ENCODE data around the gene DNAJB8. TPM values are rescaled to one million over a fixed set of nuclear protein-coding genes. Genes with fewer than 3 reads are reported as not detected.

The DNAJB8 gene
- total and polyA plus RNA-seq, 4 donors = not detected

- H3K36me3 ChIP-seq (ENCODE audit: control insufficient read depth, insufficient read depth, low read length) = no peaks in the 10 kb centered on the region
- H3K4me3 ChIP-seq (ENCODE audit: low read depth, low read length) = no peak overlapping the region
- peaks cover 14% of the 10 kb centered on the region for H3K4me1 ChIP-seq (ENCODE audit: control insufficient read depth, insufficient read depth, low read length)
- no peak overlapping the region for H3K27ac ChIP-seq (ENCODE audit: low read depth, low read length)
- no peaks in the 10 kb centered on the region for H3K9me3 ChIP-seq (ENCODE audit: control insufficient read depth, insufficient read depth, low read length)
- 86% methylated on average over 18 of the region's 21 CpGs for WGBS (ENCODE audit: insufficient coverage)
- H3K27me3 ChIP-seq (ENCODE audit: control insufficient read depth, insufficient read depth, low read length) = peaks cover 2% of the 10 kb centered on the region
- DNase-seq (ENCODE audit: low read depth in 4 of 6, low spot score in 6 of 6) = no peak
Measured at GRCh38 chr3:128453501-128454309, 13.0 kb downstream of the DNAJB8 start.

DNA sequence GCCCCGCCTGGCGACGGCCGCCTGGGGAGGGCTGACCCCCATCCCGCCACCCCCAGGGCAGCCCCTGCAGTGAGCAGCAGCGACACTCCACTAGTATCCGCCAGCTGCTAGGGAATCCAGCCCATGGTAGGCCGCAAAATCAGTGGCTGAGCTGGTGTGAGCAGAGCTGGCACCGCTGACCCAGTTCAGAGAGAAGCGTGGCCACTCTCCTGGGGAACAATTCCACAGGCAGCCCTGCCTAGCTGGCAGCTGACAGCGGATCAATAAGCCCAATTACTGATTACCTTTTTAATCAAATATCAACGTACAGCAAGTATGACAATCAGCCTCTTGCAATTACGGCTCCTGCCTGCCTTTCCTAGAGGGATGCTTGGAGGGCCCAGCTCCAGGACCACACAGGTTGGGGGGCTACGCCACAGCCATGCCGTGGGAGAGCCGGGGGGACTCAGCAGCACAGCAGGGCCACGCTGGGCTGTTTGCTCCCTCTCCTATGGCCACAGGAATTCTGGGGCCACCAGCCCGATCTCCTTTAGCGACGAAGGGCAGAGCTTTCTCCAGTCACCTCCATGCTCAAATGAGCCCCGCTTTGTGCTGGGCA lies 13.9 kb downstream of the DNAJB8 start:
- Histone ChIP-seq H3K4me1 (ENCODE audit: control insufficient read depth, insufficient read depth, low read length) (peaks cover 9% of the 10 kb centered on the region), H3K27ac (ENCODE audit: low read depth, low read length) (no peak overlapping the region), H3K27me3 (ENCODE audit: control insufficient read depth, insufficient read depth, low read length) (peaks cover 2% of the 10 kb centered on the region), H3K4me3 (ENCODE audit: low read depth, low read length) (no peak overlapping the region), H3K36me3 (ENCODE audit: control insufficient read depth, insufficient read depth, low read length) (no peaks in the 10 kb centered on the region), H3K9me3 (ENCODE audit: control insufficient read depth, insufficient read depth, low read length) (no peaks in the 10 kb centered on the region)
- DNase-seq (ENCODE audit: low read depth in 4 of 6, low spot score in 6 of 6) = no peak
- WGBS (ENCODE audit: insufficient coverage) = 78% methylated on average over 21 of the region's 21 CpGs

DNA sequence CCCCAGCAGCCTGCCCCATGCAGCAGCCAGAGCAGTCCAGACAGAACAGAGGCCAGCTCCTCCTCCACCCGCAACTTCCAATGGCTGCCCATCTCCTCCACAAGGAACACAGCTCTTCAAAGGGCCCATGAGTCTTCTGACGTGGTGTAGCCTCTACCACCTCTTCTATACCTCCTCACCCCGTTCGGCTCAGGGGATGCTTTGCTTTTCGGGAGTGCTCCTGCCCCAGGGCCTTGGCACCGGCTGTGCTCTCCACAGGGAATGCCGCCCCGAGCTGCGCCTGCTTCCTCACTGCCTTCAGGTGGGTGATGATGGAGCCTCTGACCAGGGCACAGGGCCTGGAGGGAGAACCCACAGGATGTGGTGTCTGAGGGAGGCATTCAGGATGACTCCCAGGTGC lies 14.6 kb downstream of the DNAJB8 start:
- Histone ChIP-seq H3K27me3 (ENCODE audit: control insufficient read depth, insufficient read depth, low read length) (peaks cover 2% of the 10 kb centered on the region), H3K4me3 (ENCODE audit: low read depth, low read length) (no peak overlapping the region), H3K9me3 (ENCODE audit: control insufficient read depth, insufficient read depth, low read length) (no peaks in the 10 kb centered on the region), H3K27ac (ENCODE audit: low read depth, low read length) (no peak overlapping the region), H3K4me1 (ENCODE audit: control insufficient read depth, insufficient read depth, low read length) (peaks cover 9% of the 10 kb centered on the region), H3K36me3 (ENCODE audit: control insufficient read depth, insufficient read depth, low read length) (no peaks in the 10 kb centered on the region)
- 97% methylated on average over 8 of the region's 9 CpGs for WGBS (ENCODE audit: insufficient coverage)
- DNase-seq (ENCODE audit: low read depth in 4 of 6, low spot score in 6 of 6) = no peak

- WGBS (ENCODE audit: insufficient coverage) = 98% methylated on average over 3 of the region's 6 CpGs
- H3K27me3 ChIP-seq (ENCODE audit: control insufficient read depth, insufficient read depth, low read length) = no peaks in the 10 kb centered on the region
- no peak for DNase-seq (ENCODE audit: low read depth in 4 of 6, low spot score in 6 of 6)
- H3K27ac ChIP-seq (ENCODE audit: low read depth, low read length) = no peak overlapping the region
- H3K9me3 ChIP-seq (ENCODE audit: control insufficient read depth, insufficient read depth, low read length) = no peaks in the 10 kb centered on the region
- H3K4me1 ChIP-seq (ENCODE audit: control insufficient read depth, insufficient read depth, low read length) = no peaks in the 10 kb centered on the region
- no peak overlapping the region for H3K4me3 ChIP-seq (ENCODE audit: low read depth, low read length)
- H3K36me3 ChIP-seq (ENCODE audit: control insufficient read depth, insufficient read depth, low read length) = no peaks in the 10 kb centered on the region
Measured at GRCh38 chr3:128449111-128449638, 17.5 kb downstream of the DNAJB8 start.

DNA sequence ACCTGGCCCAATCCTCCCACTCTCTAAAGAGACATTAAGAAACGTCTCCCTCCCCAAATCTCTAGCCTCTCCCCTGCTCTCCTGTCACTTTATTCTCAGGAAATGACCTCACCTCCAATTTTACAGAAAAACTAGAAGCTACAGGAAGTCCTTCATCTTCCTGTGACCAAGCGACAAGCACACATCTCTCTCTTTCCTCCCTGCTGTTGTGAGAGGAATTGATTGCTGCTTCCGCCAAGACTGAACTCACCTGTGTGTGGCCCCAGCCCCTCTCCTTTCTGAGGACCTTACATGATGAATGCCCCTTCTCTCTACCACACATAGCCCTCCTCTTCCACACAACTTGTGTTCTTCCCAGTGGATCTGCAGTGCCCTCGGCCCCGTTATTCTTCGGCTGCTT lies 18.2 kb downstream of the DNAJB8 start:
- no peak for DNase-seq (ENCODE audit: low read depth in 4 of 6, low spot score in 6 of 6)
- H3K27ac ChIP-seq (ENCODE audit: low read depth, low read length) = no peak overlapping the region
- H3K9me3 ChIP-seq (ENCODE audit: control insufficient read depth, insufficient read depth, low read length) = no peaks in the 10 kb centered on the region
- no peaks in the 10 kb centered on the region for H3K36me3 ChIP-seq (ENCODE audit: control insufficient read depth, insufficient read depth, low read length)
- WGBS (ENCODE audit: insufficient coverage) = 79% methylated on average over 5 of the region's 6 CpGs
- H3K27me3 ChIP-seq (ENCODE audit: control insufficient read depth, insufficient read depth, low read length) = no peaks in the 10 kb centered on the region
- H3K4me1 ChIP-seq (ENCODE audit: control insufficient read depth, insufficient read depth, low read length) = no peaks in the 10 kb centered on the region
- no peak overlapping the region for H3K4me3 ChIP-seq (ENCODE audit: low read depth, low read length)

GRCh38 chr3:128447561-128448013 lies 19.1 kb downstream of the DNAJB8 start:
- WGBS (ENCODE audit: insufficient coverage) = 100% methylated on average over 3 of the region's 3 CpGs
- H3K9me3 ChIP-seq (ENCODE audit: control insufficient read depth, insufficient read depth, low read length) = no peaks in the 10 kb centered on the region
- no peak overlapping the region for H3K27ac ChIP-seq (ENCODE audit: low read depth, low read length)
- no peak for DNase-seq (ENCODE audit: low read depth in 4 of 6, low spot score in 6 of 6)
- H3K27me3 ChIP-seq (ENCODE audit: control insufficient read depth, insufficient read depth, low read length) = no peaks in the 10 kb centered on the region
- H3K4me1 ChIP-seq (ENCODE audit: control insufficient read depth, insufficient read depth, low read length) = no peaks in the 10 kb centered on the region
- H3K4me3 ChIP-seq (ENCODE audit: low read depth, low read length) = no peak overlapping the region
- no peaks in the 10 kb centered on the region for H3K36me3 ChIP-seq (ENCODE audit: control insufficient read depth, insufficient read depth, low read length)

- Histone ChIP-seq H3K27me3 (ENCODE audit: control insufficient read depth, insufficient read depth, low read length) (no peaks in the 10 kb centered on the region), H3K4me3 (ENCODE audit: low read depth, low read length) (no peak overlapping the region), H3K36me3 (ENCODE audit: control insufficient read depth, insufficient read depth, low read length) (no peaks in the 10 kb centered on the region), H3K27ac (ENCODE audit: low read depth, low read length) (no peak overlapping the region), H3K9me3 (ENCODE audit: control insufficient read depth, insufficient read depth, low read length) (no peaks in the 10 kb centered on the region), H3K4me1 (ENCODE audit: control insufficient read depth, insufficient read depth, low read length) (no peaks in the 10 kb centered on the region)
- no peak for DNase-seq (ENCODE audit: low read depth in 4 of 6, low spot score in 6 of 6)
- WGBS (ENCODE audit: insufficient coverage) = no CpG with 5 or more reads among the region's 1 CpG
Measured at GRCh38 chr3:128446821-128447220, 19.9 kb downstream of the DNAJB8 start.

DNA sequence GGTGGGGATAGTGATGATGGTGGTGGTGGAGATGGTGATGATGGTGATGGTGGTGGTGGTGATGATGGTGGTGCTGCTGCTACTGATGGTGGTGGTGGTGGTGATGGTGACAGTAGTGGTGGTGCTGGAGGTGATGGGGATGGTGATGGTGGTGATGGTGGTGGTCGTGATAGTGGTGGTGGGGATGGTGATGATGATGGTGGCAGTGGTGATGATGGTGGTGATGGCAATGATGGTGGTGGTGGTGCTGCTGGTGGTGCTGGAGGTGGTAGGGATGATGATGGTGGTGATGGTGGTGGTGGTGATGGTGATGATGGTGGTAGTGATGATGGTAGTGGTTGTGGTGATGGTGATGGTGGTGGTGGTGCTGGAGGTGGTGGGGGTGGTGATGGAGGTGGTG lies 21.3 kb downstream of the DNAJB8 start:
- H3K36me3 ChIP-seq (ENCODE audit: control insufficient read depth, insufficient read depth, low read length) = no peaks in the 10 kb centered on the region
- H3K9me3 ChIP-seq (ENCODE audit: control insufficient read depth, insufficient read depth, low read length) = no peaks in the 10 kb centered on the region
- 85% methylated on average over 1 of the region's 1 CpG for WGBS (ENCODE audit: insufficient coverage)
- no peak overlapping the region for H3K4me3 ChIP-seq (ENCODE audit: low read depth, low read length)
- no peaks in the 10 kb centered on the region for H3K4me1 ChIP-seq (ENCODE audit: control insufficient read depth, insufficient read depth, low read length)
- H3K27me3 ChIP-seq (ENCODE audit: control insufficient read depth, insufficient read depth, low read length) = no peaks in the 10 kb centered on the region
- no peak overlapping the region for H3K27ac ChIP-seq (ENCODE audit: low read depth, low read length)
- no peak for DNase-seq (ENCODE audit: low read depth in 4 of 6, low spot score in 6 of 6)

GRCh38 chr3:128443771-128444170 lies 22.9 kb downstream of the DNAJB8 start:
- WGBS (ENCODE audit: insufficient coverage) = 58% methylated on average over 3 of the region's 3 CpGs
- no peak for DNase-seq (ENCODE audit: low read depth in 4 of 6, low spot score in 6 of 6)

GRCh38 chr3:128442949-128443348 lies 23.7 kb downstream of the DNAJB8 start:
- no peak overlapping the region for H3K4me3 ChIP-seq (ENCODE audit: low read depth, low read length)
- no peak overlapping the region for H3K27ac ChIP-seq (ENCODE audit: low read depth, low read length)
- WGBS (ENCODE audit: insufficient coverage) = 86% methylated on average over 5 of the region's 6 CpGs
- no peaks in the 10 kb centered on the region for H3K4me1 ChIP-seq (ENCODE audit: control insufficient read depth, insufficient read depth, low read length)
- H3K9me3 ChIP-seq (ENCODE audit: control insufficient read depth, insufficient read depth, low read length) = no peaks in the 10 kb centered on the region
- DNase-seq (ENCODE audit: low read depth in 4 of 6, low spot score in 6 of 6) = no peak
- H3K36me3 ChIP-seq (ENCODE audit: control insufficient read depth, insufficient read depth, low read length) = no peaks in the 10 kb centered on the region
- no peaks in the 10 kb centered on the region for H3K27me3 ChIP-seq (ENCODE audit: control insufficient read depth, insufficient read depth, low read length)

More at GRCh38 chr3:128443771-128444170, 22.9 kb downstream of the DNAJB8 start:
- H3K27me3 ChIP-seq (ENCODE audit: control insufficient read depth, insufficient read depth, low read length) = no peaks in the 10 kb centered on the region
- H3K4me3 ChIP-seq (ENCODE audit: low read depth, low read length) = no peak overlapping the region
- no peaks in the 10 kb centered on the region for H3K9me3 ChIP-seq (ENCODE audit: control insufficient read depth, insufficient read depth, low read length)
- no peaks in the 10 kb centered on the region for H3K36me3 ChIP-seq (ENCODE audit: control insufficient read depth, insufficient read depth, low read length)
- no peak overlapping the region for H3K27ac ChIP-seq (ENCODE audit: low read depth, low read length)
- H3K4me1 ChIP-seq (ENCODE audit: control insufficient read depth, insufficient read depth, low read length) = no peaks in the 10 kb centered on the region
